Hepatocyte (in vitro differentiated cells): Measurements from ENCODE around the gene NAIF1.

ENCODE experiments used
- EZH2 ChIP-seq: fragments of 200-600 bp; sonication (generic); IDR thresholded peaks from 2 replicates; pipeline ENCODE4 v1.6.1; 2016; ENCODE audit warnings: antibody characterized with exemption, mild to moderate bottlenecking, borderline replicate concordance
- EZH2phosphoT487 ChIP-seq: fragments of 200-600 bp; sonication (generic); IDR thresholded peaks from one replicate; pipeline ENCODE4 v1.6.1; 2018; ENCODE audit warnings: antibody characterized with exemption, mild to moderate bottlenecking, low read depth, moderate library complexity; ENCODE audit not compliant: unreplicated experiment, severe bottlenecking
- TF ChIP-seq, protein P1 (sequence below): fragments of 200-600 bp; sonication (generic); IDR thresholded peaks from 2 replicates; pipeline ENCODE4 v1.5.1; 2016; ENCODE audit warnings: antibody characterized with exemption, mild to moderate bottlenecking; ENCODE audit not compliant: poor library complexity

DNA sequence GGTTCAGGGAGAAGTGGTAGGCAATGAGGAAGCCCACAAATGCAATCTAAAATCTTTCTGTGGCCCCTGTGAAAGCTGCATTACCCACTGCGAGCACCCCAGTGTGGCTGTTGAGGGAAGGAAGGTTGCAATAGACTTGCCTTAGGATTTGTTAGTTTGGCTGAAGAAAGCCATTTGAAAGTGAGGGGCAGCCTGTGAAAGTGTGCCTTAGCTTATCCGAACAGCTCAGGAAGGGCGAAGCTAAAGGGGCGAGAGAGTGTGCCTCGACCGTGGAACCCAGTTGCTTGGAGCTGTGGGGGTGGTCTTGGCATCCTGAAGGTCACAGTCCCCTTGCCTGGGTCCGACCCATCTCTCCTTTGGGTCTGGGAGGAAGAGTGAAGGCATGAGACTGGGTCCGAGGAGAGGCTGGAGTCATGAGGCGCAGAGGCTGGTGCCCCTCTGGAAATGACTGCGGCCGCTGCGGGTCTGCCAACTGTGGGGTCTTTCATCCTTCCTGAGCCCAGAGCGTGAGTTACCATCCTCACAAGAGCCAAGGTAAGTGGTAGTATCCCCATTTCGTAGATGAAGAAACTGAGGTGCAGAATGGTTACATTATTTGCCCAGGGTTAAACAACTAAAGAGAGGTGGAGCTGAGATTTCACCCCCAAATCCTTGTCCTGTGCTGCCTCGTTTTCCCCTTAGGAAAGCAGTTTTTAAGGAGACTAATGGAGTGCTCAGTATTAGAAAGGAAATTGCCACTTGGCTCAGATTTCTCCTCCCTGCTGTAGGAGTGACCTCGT lies 25.3 kb upstream of the NAIF1 start:
- TF ChIP-seq, protein P1, sequence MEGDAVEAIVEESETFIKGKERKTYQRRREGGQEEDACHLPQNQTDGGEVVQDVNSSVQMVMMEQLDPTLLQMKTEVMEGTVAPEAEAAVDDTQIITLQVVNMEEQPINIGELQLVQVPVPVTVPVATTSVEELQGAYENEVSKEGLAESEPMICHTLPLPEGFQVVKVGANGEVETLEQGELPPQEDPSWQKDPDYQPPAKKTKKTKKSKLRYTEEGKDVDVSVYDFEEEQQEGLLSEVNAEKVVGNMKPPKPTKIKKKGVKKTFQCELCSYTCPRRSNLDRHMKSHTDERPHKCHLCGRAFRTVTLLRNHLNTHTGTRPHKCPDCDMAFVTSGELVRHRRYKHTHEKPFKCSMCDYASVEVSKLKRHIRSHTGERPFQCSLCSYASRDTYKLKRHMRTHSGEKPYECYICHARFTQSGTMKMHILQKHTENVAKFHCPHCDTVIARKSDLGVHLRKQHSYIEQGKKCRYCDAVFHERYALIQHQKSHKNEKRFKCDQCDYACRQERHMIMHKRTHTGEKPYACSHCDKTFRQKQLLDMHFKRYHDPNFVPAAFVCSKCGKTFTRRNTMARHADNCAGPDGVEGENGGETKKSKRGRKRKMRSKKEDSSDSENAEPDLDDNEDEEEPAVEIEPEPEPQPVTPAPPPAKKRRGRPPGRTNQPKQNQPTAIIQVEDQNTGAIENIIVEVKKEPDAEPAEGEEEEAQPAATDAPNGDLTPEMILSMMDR, result no peak
- no peak for TF ChIP-seq EZH2phosphoT487
- TF ChIP-seq EZH2, result no peak
